Uterus (tissue), 2 donors: ENCODE data around the gene ITPR1.

Experiments used
- CTCF ChIP-seq, 4 experiments: fragments of 200-600 bp in 2 of 4; fragments of 450-650 bp in 2 of 4; sonication (generic) in 2 of 4; IDR thresholded peaks; one replicate each; pipeline ENCODE4 v1.5.1; 2016 to 2019; ENCODE audit warnings: antibody characterized with exemption in 4 of 4, mild to moderate bottlenecking in 2 of 4, moderate library complexity in 1 of 4
- POLR2A ChIP-seq, 2 donors: fragments of 450-650 bp; IDR thresholded peaks; one replicate each; pipeline ENCODE4 v1.6.1; 2016; ENCODE audit warnings: antibody characterized with exemption in 2 of 2, mild to moderate bottlenecking in 1 of 2, moderate library complexity in 1 of 2

GRCh38 chr3:4712109-4712508, 219.0 kb downstream of the ITPR1 start:
- TF ChIP-seq CTCF (IDR thresholded peaks at IDR 0.05) (no peak), POLR2A (IDR thresholded peaks at IDR 0.05) (no peak)
